Muscle layer of duodenum (tissue), 2 donors: ENCODE data around the gene DPP3.

ENCODE experiments used
- H3K27ac ChIP-seq: one replicate; pipeline ENCODE4 v1.7.0; 2013; ENCODE audit warnings: mild to moderate bottlenecking, low read length
- H3K27me3 ChIP-seq: one replicate; pipeline ENCODE4 v1.7.0; 2013; ENCODE audit warnings: low read depth, mild to moderate bottlenecking, control low read depth, low read length
- H3K36me3 ChIP-seq, 2 donors: one replicate each; pipeline ENCODE4 v1.7.0; 2013; ENCODE audit warnings: low read length in 2 of 2, control low read depth in 1 of 2, mild to moderate bottlenecking in 1 of 2; ENCODE audit not compliant: insufficient read depth in 2 of 2, control insufficient read depth in 1 of 2
- H3K4me1 ChIP-seq, 2 donors: one replicate each; pipeline ENCODE4 v1.7.0; 2013; ENCODE audit warnings: low read length in 2 of 2, mild to moderate bottlenecking in 2 of 2, control low read depth in 1 of 2, moderate library complexity in 1 of 2; ENCODE audit not compliant: insufficient read depth in 2 of 2, control insufficient read depth in 1 of 2
- H3K4me3 ChIP-seq, 2 donors: one replicate each; pipeline ENCODE4 v1.7.0; 2013; ENCODE audit warnings: low read length in 2 of 2, low read depth in 1 of 2, mild to moderate bottlenecking in 1 of 2
- H3K9me3 ChIP-seq, 2 donors: one replicate each; pipeline ENCODE4 v1.7.0; 2013; ENCODE audit warnings: low read length in 2 of 2, control low read depth in 1 of 2, mild to moderate bottlenecking in 1 of 2; ENCODE audit not compliant: control insufficient read depth in 1 of 2
- donor health status: healthy.

DPP3 gene

GRCh38 chr11:66489636-66490035 lies 9.4 kb downstream of the DPP3 start:
- no peak overlapping the region for H3K27ac ChIP-seq
- H3K9me3 ChIP-seq = no peaks in the 10 kb centered on the region
- no peak overlapping the region for H3K4me3 ChIP-seq
- H3K4me1 ChIP-seq = no peaks in the 10 kb centered on the region
- peaks cover 28 to 52% of the 10 kb centered on the region in 2 donors for H3K36me3 ChIP-seq
- no peaks in the 10 kb centered on the region for H3K27me3 ChIP-seq

GRCh38 chr11:66491315-66491935 lies 11.2 kb downstream of the DPP3 start:
- no peaks in the 10 kb centered on the region for H3K27me3 ChIP-seq
- H3K9me3 ChIP-seq = no peaks in the 10 kb centered on the region
- H3K4me1 ChIP-seq = no peaks in the 10 kb centered on the region
- peaks cover 22 to 59% of the 10 kb centered on the region in 2 donors for H3K36me3 ChIP-seq
- H3K4me3 ChIP-seq = no peak overlapping the region
- no peak overlapping the region for H3K27ac ChIP-seq

- no peaks in the 10 kb centered on the region for H3K9me3 ChIP-seq
- peaks cover 19 to 59% of the 10 kb centered on the region in 2 donors for H3K36me3 ChIP-seq
- no peak overlapping the region for H3K4me3 ChIP-seq
- no peak overlapping the region for H3K27ac ChIP-seq
- no peaks in the 10 kb centered on the region for H3K4me1 ChIP-seq
- H3K27me3 ChIP-seq = no peaks in the 10 kb centered on the region
These were observed 12.1 kb downstream of the DPP3 start for GRCh38 chr11:66492161-66492865.

- Histone ChIP-seq H3K27me3 (no peaks in the 10 kb centered on the region), H3K4me1 (no peaks in the 10 kb centered on the region), H3K36me3 (peaks cover 11 to 55% of the 10 kb centered on the region in 2 donors), H3K27ac (no peak overlapping the region), H3K9me3 (no peaks in the 10 kb centered on the region), H3K4me3 (no peak overlapping the region)
These were observed 12.9 kb downstream of the DPP3 start for GRCh38 chr11:66493130-66493529.

- H3K4me1 ChIP-seq = no peaks in the 10 kb centered on the region
- H3K27ac ChIP-seq = no peak overlapping the region
- H3K36me3 ChIP-seq = peaks cover 11 to 46% of the 10 kb centered on the region in 2 donors
- no peaks in the 10 kb centered on the region for H3K9me3 ChIP-seq
- H3K4me3 ChIP-seq = no peak overlapping the region
- no peaks in the 10 kb centered on the region for H3K27me3 ChIP-seq
These were observed 14.2 kb downstream of the DPP3 start for GRCh38 chr11:66494458-66494857.

- no peaks in the 10 kb centered on the region for H3K4me1 ChIP-seq
- H3K27me3 ChIP-seq = no peaks in the 10 kb centered on the region
- H3K27ac ChIP-seq = no peak overlapping the region
- H3K36me3 ChIP-seq = peaks cover 11 to 42% of the 10 kb centered on the region in 2 donors
- no peak overlapping the region for H3K4me3 ChIP-seq
- H3K9me3 ChIP-seq = no peaks in the 10 kb centered on the region
These were observed 14.7 kb downstream of the DPP3 start for GRCh38 chr11:66494935-66495334.

GRCh38 chr11:66495401-66495854 lies 15.2 kb downstream of the DPP3 start:
- H3K9me3 ChIP-seq = no peaks in the 10 kb centered on the region
- H3K4me3 ChIP-seq = no peak overlapping the region
- no peaks in the 10 kb centered on the region for H3K27me3 ChIP-seq
- H3K4me1 ChIP-seq = no peaks in the 10 kb centered on the region
- H3K27ac ChIP-seq = no peak overlapping the region
- H3K36me3 ChIP-seq = peaks cover 11 to 45% of the 10 kb centered on the region in 2 donors

- no peaks in the 10 kb centered on the region for H3K4me1 ChIP-seq
- H3K27ac ChIP-seq = no peak overlapping the region
- H3K27me3 ChIP-seq = no peaks in the 10 kb centered on the region
- peaks cover 11 to 41% of the 10 kb centered on the region in 2 donors for H3K36me3 ChIP-seq
- H3K9me3 ChIP-seq = no peaks in the 10 kb centered on the region
- no peak overlapping the region for H3K4me3 ChIP-seq
These were observed 17.0 kb downstream of the DPP3 start for GRCh38 chr11:66497206-66497605.

- H3K4me3 ChIP-seq = no peak overlapping the region
- no peak overlapping the region for H3K27ac ChIP-seq
- peaks cover 4 to 30% of the 10 kb centered on the region in 2 donors for H3K36me3 ChIP-seq
- no peaks in the 10 kb centered on the region for H3K27me3 ChIP-seq
- no peaks in the 10 kb centered on the region for H3K9me3 ChIP-seq
- H3K4me1 ChIP-seq = no peaks in the 10 kb centered on the region
These were observed 18.3 kb downstream of the DPP3 start for GRCh38 chr11:66498506-66498905.

GRCh38 chr11:66505276-66505816 lies 25.1 kb downstream of the DPP3 start:
- peaks cover 0 to 24% of the 10 kb centered on the region in 2 donors for H3K36me3 ChIP-seq
- H3K4me3 ChIP-seq = no peak overlapping the region
- no peak overlapping the region for H3K27ac ChIP-seq

GRCh38 chr11:66509131-66509561 lies 28.9 kb downstream of the DPP3 start:
- Histone ChIP-seq H3K4me3 (no peak overlapping the region), H3K36me3 (peaks cover 3 to 19% of the 10 kb centered on the region in 2 donors), H3K9me3 (no peaks in the 10 kb centered on the region), H3K27me3 (no peaks in the 10 kb centered on the region), H3K4me1 (peaks cover 6 to 10% of the 10 kb centered on the region in 2 donors), H3K27ac (no peak overlapping the region)

More at GRCh38 chr11:66505276-66505816, 25.1 kb downstream of the DPP3 start:
- Histone ChIP-seq H3K9me3 (no peaks in the 10 kb centered on the region), H3K4me1 (no peaks in the 10 kb centered on the region), H3K27me3 (no peaks in the 10 kb centered on the region)
